PC-9 (cell line): Measurements from ENCODE around the gene PDE10A. TPM values are rescaled to one million over a fixed set of nuclear protein-coding genes. Genes with fewer than 3 reads are reported as not detected.

Experiments
- BruUV-seq: library from RNA; stranded (reverse); fragments of 400-500 nt; replicated peaks from 2 replicates; lab custom pipeline; 2021; lab: Mats Ljungman, UMichigan
- CTCF ChIA-PET: fragments of 300-600 bp; sonication (Branson Sonifier 250); formaldehyde crosslinking; loops from one replicate; lab custom pipeline; 2022; ENCODE audit warnings: antibody characterized with exemption; lab: Charles Lee
- POLR2A ChIA-PET: fragments of 300-600 bp; sonication (Branson Sonifier 250); formaldehyde crosslinking; loops from one replicate; lab custom pipeline; 2022; ENCODE audit warnings: antibody characterized with exemption; ENCODE audit not compliant: unreplicated experiment; lab: Charles Lee
- DNase-seq, 2 experiments: peaks; one replicate each; pipeline versions ENCODE4 v3.0.0 to v3.0.0-alpha.2; 2015 to 2022; ENCODE audit warnings: mixed read lengths in 1 of 2
- H2AFZ ChIP-seq: fragments of 200-600 bp; sonication (generic); 2 replicates; pipeline ENCODE4 v1.8.1; 2017; ENCODE audit warnings: antibody characterized with exemption
- H3F3A ChIP-seq: fragments of 200-600 bp; sonication (generic); 2 replicates; pipeline ENCODE4 v1.8.1; 2017; ENCODE audit warnings: antibody characterized with exemption, mild to moderate bottlenecking, low read depth; ENCODE audit not compliant: insufficient read depth
- H3K27ac ChIP-seq: fragments of 200-600 bp; sonication (generic); 2 replicates; pipeline ENCODE4 v1.6.1; 2016; ENCODE audit warnings: mixed run types
- H3K27me3 ChIP-seq: fragments of 200-600 bp; sonication (generic); 2 replicates; pipeline ENCODE4 v1.6.1; 2016; ENCODE audit warnings: low read depth, mixed run types; ENCODE audit not compliant: insufficient read depth
- H3K36me3 ChIP-seq: fragments of 200-600 bp; sonication (generic); 2 replicates; pipeline ENCODE4 v1.6.1; 2016; ENCODE audit warnings: low read depth, mixed run types
- H3K4me1 ChIP-seq: fragments of 200-600 bp; sonication (generic); replicated peaks from 2 replicates; pipeline ENCODE4 v1.6.1; 2016; ENCODE audit warnings: mixed run types; ENCODE audit not compliant: insufficient read depth
- H3K4me2 ChIP-seq: fragments of 200-600 bp; sonication (generic); 2 replicates; pipeline ENCODE4 v1.6.1; 2017; ENCODE audit warnings: mixed run types
- H3K4me3 ChIP-seq: fragments of 200-600 bp; sonication (generic); 2 replicates; pipeline ENCODE4 v1.6.1; 2016; ENCODE audit warnings: mixed run types
- H3K79me2 ChIP-seq: fragments of 200-600 bp; sonication (generic); 2 replicates; pipeline ENCODE4 v1.6.1; 2017; ENCODE audit warnings: low read depth, mixed run types
- H3K9me2 ChIP-seq: fragments of 200-600 bp; sonication (generic); 2 replicates; pipeline ENCODE4 v1.8.1; 2017; ENCODE audit warnings: mild to moderate bottlenecking; ENCODE audit not compliant: insufficient read depth
- H3K9me3 ChIP-seq: fragments of 200-600 bp; sonication (generic); 2 replicates; pipeline ENCODE4 v1.8.1; 2016; ENCODE audit warnings: low read depth; ENCODE audit not compliant: insufficient read depth
- H4K20me1 ChIP-seq: fragments of 200-600 bp; sonication (generic); 2 replicates; pipeline ENCODE4 v1.8.1; 2017; ENCODE audit not compliant: insufficient read depth
- EZH2 ChIP-seq: fragments of 200-600 bp; sonication (generic); IDR thresholded peaks from 2 replicates; pipeline ENCODE4 v1.8.0; 2017; ENCODE audit warnings: antibody characterized with exemption, low read depth
- intact Hi-C: fragments of 100-400 bp; cut with micrococcal nuclease; formaldehyde crosslinking; loops from one replicate; pipeline ENCODE4 v1.10.0; 2022; ENCODE audit not compliant: unreplicated experiment
- total RNA-seq: library from RNA; stranded (reverse); gene quantifications from 2 replicates; pipeline ENCODE4 v1.2.3, GENCODE V29; 2021
- TF ChIP-seq, protein P1 (sequence below): fragments of 200-600 bp; sonication (generic); conservative IDR thresholded peaks from 2 replicates; pipeline ENCODE4 v1.6.1; 2017; ENCODE audit warnings: mixed run types, antibody characterized with exemption, mild to moderate bottlenecking, moderate library complexity

Gene PDE10A
- total RNA-seq, 1 experiment from 2014 or later: not detected

DNA sequence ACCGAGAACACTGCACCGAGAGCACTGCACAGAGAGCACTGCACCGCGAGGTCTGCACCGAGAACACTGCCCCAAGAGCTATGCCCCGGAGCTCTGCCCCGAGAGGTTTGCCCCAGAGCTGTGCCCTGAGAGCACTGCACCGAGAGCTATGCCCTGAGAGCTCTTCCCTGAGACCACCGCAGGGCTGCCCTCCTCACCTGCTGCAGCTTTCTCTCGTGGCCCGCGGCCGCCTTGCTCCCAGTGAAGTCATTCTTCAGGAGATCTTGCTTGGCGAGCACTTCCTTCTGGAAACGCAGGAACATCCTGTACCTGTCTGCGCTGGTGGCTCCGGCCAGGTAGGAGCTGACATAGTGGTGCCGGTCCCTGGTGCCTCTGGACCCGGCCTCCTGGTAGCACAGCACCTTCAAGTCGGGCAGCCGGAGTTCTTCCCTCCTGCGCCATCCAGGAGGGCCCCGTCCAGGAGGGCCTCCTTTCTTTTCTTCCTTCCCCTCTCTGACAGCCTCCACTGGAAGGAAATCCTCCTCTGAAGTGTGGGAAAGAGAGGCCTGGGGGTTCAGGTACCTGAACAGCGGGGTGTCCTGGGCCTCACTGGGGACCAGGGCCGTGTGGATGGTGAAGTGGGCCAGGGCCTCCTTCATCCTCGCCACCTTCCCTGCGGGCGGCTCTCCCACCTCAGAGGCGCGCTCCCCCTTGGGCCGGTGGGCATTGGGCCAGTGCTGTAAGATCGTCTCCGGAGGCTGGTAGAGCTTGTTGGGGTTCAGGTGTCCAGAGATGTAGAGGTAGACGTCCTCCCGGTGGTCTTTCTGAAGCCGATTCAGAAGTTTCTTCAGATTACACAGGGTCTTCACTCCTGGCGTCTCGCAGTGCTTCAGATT is 361.4 kb downstream of the PDE10A start:
- Histone ChIP-seq H2AFZ (no peak overlapping the region), H4K20me1 (no peaks in the 10 kb centered on the region), H3F3A (no peaks in the 10 kb centered on the region), H3K36me3 (no peaks in the 10 kb centered on the region), H3K9me3 (no peaks in the 10 kb centered on the region), H3K27me3 (peaks cover 63% of the 10 kb centered on the region), H3K9me2 (no peaks in the 10 kb centered on the region), H3K79me2 (no peaks in the 10 kb centered on the region), H3K4me3 (no peak overlapping the region), H3K27ac (no peak overlapping the region), H3K4me2 (no peak overlapping the region), H3K4me1 (no peaks in the 10 kb centered on the region)
- ChIA-PET CTCF (no interaction called here), POLR2A (no interaction called here)
- no peak for DNase-seq
- intact Hi-C loops: no loop called here
- no peak for TF ChIP-seq EZH2
- TF ChIP-seq, protein P1, sequence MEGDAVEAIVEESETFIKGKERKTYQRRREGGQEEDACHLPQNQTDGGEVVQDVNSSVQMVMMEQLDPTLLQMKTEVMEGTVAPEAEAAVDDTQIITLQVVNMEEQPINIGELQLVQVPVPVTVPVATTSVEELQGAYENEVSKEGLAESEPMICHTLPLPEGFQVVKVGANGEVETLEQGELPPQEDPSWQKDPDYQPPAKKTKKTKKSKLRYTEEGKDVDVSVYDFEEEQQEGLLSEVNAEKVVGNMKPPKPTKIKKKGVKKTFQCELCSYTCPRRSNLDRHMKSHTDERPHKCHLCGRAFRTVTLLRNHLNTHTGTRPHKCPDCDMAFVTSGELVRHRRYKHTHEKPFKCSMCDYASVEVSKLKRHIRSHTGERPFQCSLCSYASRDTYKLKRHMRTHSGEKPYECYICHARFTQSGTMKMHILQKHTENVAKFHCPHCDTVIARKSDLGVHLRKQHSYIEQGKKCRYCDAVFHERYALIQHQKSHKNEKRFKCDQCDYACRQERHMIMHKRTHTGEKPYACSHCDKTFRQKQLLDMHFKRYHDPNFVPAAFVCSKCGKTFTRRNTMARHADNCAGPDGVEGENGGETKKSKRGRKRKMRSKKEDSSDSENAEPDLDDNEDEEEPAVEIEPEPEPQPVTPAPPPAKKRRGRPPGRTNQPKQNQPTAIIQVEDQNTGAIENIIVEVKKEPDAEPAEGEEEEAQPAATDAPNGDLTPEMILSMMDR: no peak
- no TSS peak for BruUV-seq

DNA sequence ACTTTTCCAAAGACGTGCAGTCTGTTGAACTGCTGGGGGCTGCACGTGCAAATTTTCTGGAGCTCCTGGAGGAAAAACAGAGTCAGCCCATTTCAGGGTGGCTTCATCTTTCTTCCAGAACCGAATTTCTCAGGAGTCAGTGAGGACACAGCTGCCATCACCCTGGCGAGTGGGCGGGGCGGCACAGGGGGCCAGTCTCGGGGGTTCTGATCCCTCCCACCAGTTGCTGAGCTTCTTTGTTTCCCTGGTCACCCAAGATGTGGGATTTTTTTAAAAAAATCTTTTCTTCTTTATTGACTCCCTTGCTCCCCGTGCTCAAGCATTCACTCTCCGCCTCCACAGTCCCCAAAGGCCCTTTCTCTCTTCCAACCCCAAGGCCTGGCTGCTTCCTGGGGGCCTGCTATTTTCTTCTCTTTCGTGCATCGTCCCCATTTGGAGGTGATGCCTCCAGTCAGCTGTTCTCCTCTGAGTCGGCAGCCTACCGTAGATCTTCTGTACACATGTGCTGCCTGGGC is 362.6 kb downstream of the PDE10A start:
- no peak overlapping the region for H3K4me2 ChIP-seq
- DNase-seq: no peak
- no peaks in the 10 kb centered on the region for H3F3A ChIP-seq
- TF ChIP-seq, protein P1: no peak
- no peak for TF ChIP-seq EZH2
- H4K20me1 ChIP-seq: no peaks in the 10 kb centered on the region
- no peak overlapping the region for H3K27ac ChIP-seq
- no peaks in the 10 kb centered on the region for H3K9me3 ChIP-seq
- intact Hi-C loops: no loop called here
- peaks cover 67% of the 10 kb centered on the region for H3K27me3 ChIP-seq
- BruUV-seq: no TSS peak
- CTCF ChIA-PET: no interaction called here
- H3K4me1 ChIP-seq: no peaks in the 10 kb centered on the region
- H3K79me2 ChIP-seq: no peaks in the 10 kb centered on the region
- POLR2A ChIA-PET: no interaction called here
- H3K36me3 ChIP-seq: no peaks in the 10 kb centered on the region
- H2AFZ ChIP-seq: no peak overlapping the region
- H3K9me2 ChIP-seq: no peaks in the 10 kb centered on the region
- no peak overlapping the region for H3K4me3 ChIP-seq

- no peak overlapping the region for H3K4me2 ChIP-seq
- no peaks in the 10 kb centered on the region for H4K20me1 ChIP-seq
- no TSS peak for BruUV-seq
- H2AFZ ChIP-seq: no peak overlapping the region
- no peaks in the 10 kb centered on the region for H3K4me1 ChIP-seq
- H3K79me2 ChIP-seq: no peaks in the 10 kb centered on the region
- H3K9me3 ChIP-seq: no peaks in the 10 kb centered on the region
- H3F3A ChIP-seq: no peaks in the 10 kb centered on the region
- CTCF ChIA-PET: no interaction called here
- intact Hi-C loops: no loop called here
- H3K4me3 ChIP-seq: no peak overlapping the region
- no peaks in the 10 kb centered on the region for H3K36me3 ChIP-seq
- no peak for DNase-seq
- TF ChIP-seq, protein P1: no peak
- no peak for TF ChIP-seq EZH2
- peaks cover 67% of the 10 kb centered on the region for H3K27me3 ChIP-seq
- POLR2A ChIA-PET: no interaction called here
- no peaks in the 10 kb centered on the region for H3K9me2 ChIP-seq
- H3K27ac ChIP-seq: no peak overlapping the region
Observed at GRCh38 chr6:165298875-165299274, 364.2 kb downstream of the PDE10A start.
